Suprapubic skin (tissue), 4 donors: ENCODE data around the gene IMPA2. TPM values are rescaled to one million over a fixed set of nuclear protein-coding genes. Genes with fewer than 3 reads are reported as not detected.

Source experiments
- DNase-seq, 2 donors: peaks; one replicate each; pipeline ENCODE4 v3.0.0-alpha.2; 2019; ENCODE audit warnings: low spot score in 2 of 2
- H3K27ac ChIP-seq: fragments of 200-600 bp; sonication (generic); one replicate; pipeline ENCODE4 v1.5.1; 2019
- H3K27me3 ChIP-seq: fragments of 200-600 bp; sonication (generic); one replicate; pipeline ENCODE4 v1.5.1; 2019
- H3K36me3 ChIP-seq: fragments of 200-600 bp; sonication (generic); one replicate; pipeline ENCODE4 v1.5.1; 2019
- H3K4me1 ChIP-seq: fragments of 200-600 bp; sonication (generic); one replicate; pipeline ENCODE4 v1.5.1; 2019
- H3K4me3 ChIP-seq: fragments of 200-600 bp; sonication (generic); one replicate; pipeline ENCODE4 v1.5.1; 2019; ENCODE audit warnings: mild to moderate bottlenecking
- H3K9me3 ChIP-seq: fragments of 200-600 bp; sonication (generic); one replicate; pipeline ENCODE4 v1.5.1; 2019
- CTCF ChIP-seq, 2 donors: fragments of 200-600 bp in 1 of 2; fragments of 450-650 bp in 1 of 2; sonication (generic) in 1 of 2; IDR thresholded peaks; one replicate each; pipeline ENCODE4 v1.5.1; 2016 to 2019; ENCODE audit warnings: antibody characterized with exemption in 2 of 2, mild to moderate bottlenecking in 1 of 2, moderate library complexity in 1 of 2
- EP300 ChIP-seq: sonication (generic); formaldehyde crosslinking; IDR thresholded peaks from one replicate; pipeline ENCODE4 v1.6.1; 2017; ENCODE audit warnings: antibody characterized with exemption
- POLR2A ChIP-seq, 2 donors: fragments of 450-650 bp; IDR thresholded peaks; one replicate each; pipeline ENCODE4 v1.6.1; 2017; ENCODE audit warnings: antibody characterized with exemption in 2 of 2, mild to moderate bottlenecking in 2 of 2, moderate library complexity in 2 of 2
- POLR2AphosphoS5 ChIP-seq, 3 donors: sonication (generic); formaldehyde crosslinking; IDR thresholded peaks; one replicate each; pipeline ENCODE4 v1.6.1; 2017; ENCODE audit warnings: antibody characterized with exemption in 3 of 3
- WGBS: methylation state at CpG from one replicate; pipeline ENCODE4 v1.1.5; 2018; 5-methylcytosine and 5-hydroxymethylcytosine counted together
- total RNA-seq, 4 donors: library from RNA; depleted of rRNA; stranded (reverse); fragments of >200 nt; gene quantifications; one replicate each; pipeline ENCODE4 v1.1.0, GENCODE V29; 2016

Gene IMPA2
- total RNA-seq, 4 donors from 2014 or later, result 234 to 396 (median 363) TPM

GRCh38 chr18:12027046-12027445, 45.7 kb downstream of the IMPA2 start:
- peaks cover 71% of the 10 kb centered on the region for H3K4me1 ChIP-seq
- H3K27me3 ChIP-seq, result no peaks in the 10 kb centered on the region
- H3K27ac ChIP-seq, result peak overlapping the region; percentile 86
- TF ChIP-seq EP300 (no peak), CTCF (IDR thresholded peaks at IDR 0.05) (no peak), POLR2AphosphoS5 (IDR thresholded peaks at IDR 0.05) (peak in 2 of 3 donors; percentile 17 to 31), POLR2A (IDR thresholded peaks at IDR 0.05) (no peak)
- no peaks in the 10 kb centered on the region for H3K9me3 ChIP-seq
- no peak overlapping the region for H3K4me3 ChIP-seq
- H3K36me3 ChIP-seq, result peaks cover 5% of the 10 kb centered on the region
- DNase-seq, result peak; percentile 74 to 79
- WGBS, result 48% methylated on average over 9 of the region's 9 CpGs

- WGBS, result 67% methylated on average over 4 of the region's 4 CpGs
- Histone ChIP-seq H3K9me3 (no peaks in the 10 kb centered on the region), H3K27me3 (no peaks in the 10 kb centered on the region), H3K27ac (peak overlapping the region; percentile 86), H3K4me1 (peaks cover 73% of the 10 kb centered on the region), H3K4me3 (no peak overlapping the region), H3K36me3 (peaks cover 5% of the 10 kb centered on the region)
- TF ChIP-seq CTCF (IDR thresholded peaks at IDR 0.05) (no peak), POLR2AphosphoS5 (IDR thresholded peaks at IDR 0.05) (no peak), POLR2A (IDR thresholded peaks at IDR 0.05) (no peak), EP300 (no peak)
- DNase-seq, result peak; percentile 52 to 53
Observed at GRCh38 chr18:12027480-12027879, 46.2 kb downstream of the IMPA2 start.

GRCh38 chr18:12028040-12028628, 46.8 kb downstream of the IMPA2 start:
- H3K9me3 ChIP-seq, result no peaks in the 10 kb centered on the region
- DNase-seq, result peak in 1 of 2 donors; percentile 57
- WGBS, result 46% methylated on average over 12 of the region's 15 CpGs
- H3K27ac ChIP-seq, result peak overlapping the region; percentile 86
- peaks cover 77% of the 10 kb centered on the region for H3K4me1 ChIP-seq
- H3K27me3 ChIP-seq, result no peaks in the 10 kb centered on the region
- TF ChIP-seq CTCF (IDR thresholded peaks at IDR 0.05), result no peak
- no peak for TF ChIP-seq POLR2A (IDR thresholded peaks at IDR 0.05)
- TF ChIP-seq EP300, result no peak
- no peak for TF ChIP-seq POLR2AphosphoS5 (IDR thresholded peaks at IDR 0.05)
- no peak overlapping the region for H3K4me3 ChIP-seq
- H3K36me3 ChIP-seq, result peaks cover 5% of the 10 kb centered on the region

- peaks cover 73% of the 10 kb centered on the region for H3K4me1 ChIP-seq
- H3K27ac ChIP-seq, result peak overlapping the region; percentile 86
- H3K4me3 ChIP-seq, result no peak overlapping the region
- H3K27me3 ChIP-seq, result no peaks in the 10 kb centered on the region
- peaks cover 5% of the 10 kb centered on the region for H3K36me3 ChIP-seq
- peak in 1 of 2 donors; percentile 79 for DNase-seq
- no peaks in the 10 kb centered on the region for H3K9me3 ChIP-seq
- TF ChIP-seq EP300 (no peak), CTCF (IDR thresholded peaks at IDR 0.05) (no peak), POLR2AphosphoS5 (IDR thresholded peaks at IDR 0.05) (no peak), POLR2A (IDR thresholded peaks at IDR 0.05) (no peak)
- 36% methylated on average over 11 of the region's 11 CpGs for WGBS
Observed at GRCh38 chr18:12028674-12029073, 47.4 kb downstream of the IMPA2 start.

- no peak overlapping the region for H3K4me3 ChIP-seq
- H3K27me3 ChIP-seq, result no peaks in the 10 kb centered on the region
- 71% methylated on average over 21 of the region's 21 CpGs for WGBS
- peaks cover 5% of the 10 kb centered on the region for H3K36me3 ChIP-seq
- peaks cover 67% of the 10 kb centered on the region for H3K4me1 ChIP-seq
- no peaks in the 10 kb centered on the region for H3K9me3 ChIP-seq
- TF ChIP-seq POLR2A (IDR thresholded peaks at IDR 0.05), result no peak
- no peak for TF ChIP-seq POLR2AphosphoS5 (IDR thresholded peaks at IDR 0.05)
- no peak for TF ChIP-seq EP300
- no peak for TF ChIP-seq CTCF (IDR thresholded peaks at IDR 0.05)
- peak in 1 of 2 donors; percentile 51 for DNase-seq
- H3K27ac ChIP-seq, result no peak overlapping the region
Observed at GRCh38 chr18:12029786-12030584, 48.7 kb downstream of the IMPA2 start.
